ENCODE measurements around the gene TTLL11. TPM values are rescaled to one million over a fixed set of nuclear protein-coding genes. Genes with fewer than 3 reads are reported as not detected.

TTLL11 gene
- total RNA-seq, 6 experiments from 2014 or later, result 6.9 to 10.2 (median 8.3) TPM

DNA sequence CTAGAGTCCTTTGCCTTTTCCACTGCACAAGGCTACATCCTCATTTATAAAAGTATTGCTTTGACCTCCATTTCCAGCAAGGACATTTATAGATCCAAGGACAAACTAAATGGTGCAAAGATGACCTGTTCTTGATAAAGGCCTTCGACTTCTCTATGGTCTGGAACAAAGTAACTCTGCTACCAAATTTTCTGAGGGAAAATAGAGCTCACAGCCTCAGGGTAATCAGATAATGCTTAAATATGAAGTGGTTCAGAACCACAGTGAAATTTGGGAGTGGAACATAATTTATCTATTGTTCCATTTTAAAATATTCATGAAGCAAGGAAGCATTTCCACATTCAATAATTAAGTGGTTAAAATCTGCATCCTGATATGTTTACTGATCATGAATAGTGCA, 137.5 kb downstream of the TTLL11 start:
- H3K27ac Mint-ChIP-seq, result no peak overlapping the region
- H3K9me3 Mint-ChIP-seq, result no peaks in the 10 kb centered on the region
- H3K4me3 Mint-ChIP-seq, result no peak overlapping the region
- H3K36me3 Mint-ChIP-seq (ENCODE audit: low read depth), result peaks cover 30% of the 10 kb centered on the region
- H3K4me1 Mint-ChIP-seq (ENCODE audit: low read depth), result peaks cover 74% of the 10 kb centered on the region
- peaks cover 1% of the 10 kb centered on the region for H3K27me3 Mint-ChIP-seq (ENCODE audit: insufficient read depth)
- TF ChIP-seq, protein P1, sequence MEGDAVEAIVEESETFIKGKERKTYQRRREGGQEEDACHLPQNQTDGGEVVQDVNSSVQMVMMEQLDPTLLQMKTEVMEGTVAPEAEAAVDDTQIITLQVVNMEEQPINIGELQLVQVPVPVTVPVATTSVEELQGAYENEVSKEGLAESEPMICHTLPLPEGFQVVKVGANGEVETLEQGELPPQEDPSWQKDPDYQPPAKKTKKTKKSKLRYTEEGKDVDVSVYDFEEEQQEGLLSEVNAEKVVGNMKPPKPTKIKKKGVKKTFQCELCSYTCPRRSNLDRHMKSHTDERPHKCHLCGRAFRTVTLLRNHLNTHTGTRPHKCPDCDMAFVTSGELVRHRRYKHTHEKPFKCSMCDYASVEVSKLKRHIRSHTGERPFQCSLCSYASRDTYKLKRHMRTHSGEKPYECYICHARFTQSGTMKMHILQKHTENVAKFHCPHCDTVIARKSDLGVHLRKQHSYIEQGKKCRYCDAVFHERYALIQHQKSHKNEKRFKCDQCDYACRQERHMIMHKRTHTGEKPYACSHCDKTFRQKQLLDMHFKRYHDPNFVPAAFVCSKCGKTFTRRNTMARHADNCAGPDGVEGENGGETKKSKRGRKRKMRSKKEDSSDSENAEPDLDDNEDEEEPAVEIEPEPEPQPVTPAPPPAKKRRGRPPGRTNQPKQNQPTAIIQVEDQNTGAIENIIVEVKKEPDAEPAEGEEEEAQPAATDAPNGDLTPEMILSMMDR (IDR thresholded peaks at IDR 0.05), result no peak
- DNase-seq, result no peak

DNA sequence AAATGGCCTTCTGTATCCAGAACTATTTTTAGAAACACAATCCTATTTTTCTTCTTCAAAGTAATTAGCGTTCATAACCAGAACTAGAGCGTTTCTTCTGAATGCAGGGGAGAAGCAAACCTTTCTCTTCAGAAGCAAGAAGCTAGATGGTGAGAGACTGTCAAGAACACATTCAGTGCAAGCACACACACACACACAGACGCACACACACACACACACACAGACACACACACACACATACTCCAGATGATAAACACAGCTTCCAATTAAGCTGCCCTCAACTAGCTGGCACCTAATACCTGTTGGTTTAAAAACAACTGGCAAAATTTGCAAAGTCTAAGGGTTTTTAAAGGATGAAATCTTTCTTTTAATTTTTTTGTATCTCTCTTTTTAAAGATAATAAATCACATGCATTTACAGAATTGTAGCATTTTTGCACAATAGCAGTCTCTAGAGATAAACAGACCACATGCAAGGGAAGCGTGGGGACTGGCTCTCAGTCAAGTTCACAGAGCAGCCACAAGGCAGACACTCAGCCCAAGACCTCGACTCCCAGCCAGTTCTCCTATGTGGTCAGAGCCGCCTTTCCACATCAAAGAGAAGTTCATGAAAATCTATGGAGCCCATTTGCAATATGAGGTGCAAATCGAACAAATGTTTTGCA, 138.5 kb downstream of the TTLL11 start:
- Mint-ChIP-seq H3K9me3 (no peaks in the 10 kb centered on the region), H3K4me1 (ENCODE audit: low read depth) (peaks cover 71% of the 10 kb centered on the region), H3K27me3 (ENCODE audit: insufficient read depth) (no peaks in the 10 kb centered on the region; the same call in 1 of the 2 replicates), H3K36me3 (ENCODE audit: low read depth) (peaks cover 36% of the 10 kb centered on the region), H3K4me3 (no peak overlapping the region), H3K27ac (no peak overlapping the region)
- TF ChIP-seq, protein P1 (IDR thresholded peaks at IDR 0.05), result no peak
- DNase-seq, result no peak

DNA sequence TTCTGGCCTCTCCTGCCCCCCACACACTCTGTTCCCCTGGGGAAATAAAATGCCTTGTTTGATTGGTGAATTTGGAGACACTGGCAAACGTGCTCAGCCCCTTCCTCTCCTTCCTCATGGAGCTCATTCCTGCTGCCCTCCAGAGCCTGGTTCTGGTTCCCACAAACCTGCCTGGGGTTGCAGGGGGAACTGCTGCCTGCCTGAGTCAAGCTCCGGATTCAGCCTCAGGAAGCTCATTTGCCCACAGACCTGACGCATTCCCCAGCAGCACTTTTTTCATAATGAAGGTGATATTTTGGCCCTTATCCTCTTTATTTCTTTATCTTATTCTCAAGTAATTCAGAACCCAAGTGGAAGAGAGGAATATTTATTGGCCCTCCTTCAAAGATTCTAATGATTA, 140.5 kb downstream of the TTLL11 start:
- Mint-ChIP-seq H3K27ac (no peak overlapping the region), H3K9me3 (no peaks in the 10 kb centered on the region), H3K4me3 (no peak overlapping the region), H3K4me1 (ENCODE audit: low read depth) (peaks cover 60% of the 10 kb centered on the region), H3K27me3 (ENCODE audit: insufficient read depth) (no peaks in the 10 kb centered on the region; the same call in 1 of the 2 replicates), H3K36me3 (ENCODE audit: low read depth) (peaks cover 24% of the 10 kb centered on the region)
- DNase-seq, result no peak
- TF ChIP-seq, protein P1 (IDR thresholded peaks at IDR 0.05), result no peak

DNA sequence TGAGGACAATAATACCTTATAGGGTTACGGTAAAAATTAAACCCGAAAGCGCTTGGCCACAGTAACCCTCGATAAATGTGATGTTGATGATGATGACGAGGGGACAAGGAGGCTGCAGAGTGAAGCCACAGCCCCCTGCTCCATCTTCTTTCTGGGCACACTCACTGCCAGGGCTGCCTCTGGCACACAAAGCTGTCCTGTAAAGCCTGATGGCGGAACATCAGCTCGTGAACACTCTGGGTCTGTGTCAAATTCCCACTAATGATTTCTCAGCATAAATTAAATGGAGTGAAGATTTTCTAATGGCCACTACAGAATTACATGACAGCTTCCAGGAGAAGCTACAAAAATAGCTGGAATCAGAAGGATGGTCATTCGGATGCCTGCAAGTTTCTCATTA, 142.2 kb downstream of the TTLL11 start:
- TF ChIP-seq, protein P1 (IDR thresholded peaks at IDR 0.05), result no peak
- Mint-ChIP-seq H3K36me3 (ENCODE audit: low read depth) (peaks cover 22% of the 10 kb centered on the region), H3K4me3 (no peak overlapping the region), H3K4me1 (ENCODE audit: low read depth) (peaks cover 63% of the 10 kb centered on the region), H3K27me3 (ENCODE audit: insufficient read depth) (no peaks in the 10 kb centered on the region), H3K27ac (no peak overlapping the region), H3K9me3 (no peaks in the 10 kb centered on the region)
- DNase-seq, result no peak

DNA sequence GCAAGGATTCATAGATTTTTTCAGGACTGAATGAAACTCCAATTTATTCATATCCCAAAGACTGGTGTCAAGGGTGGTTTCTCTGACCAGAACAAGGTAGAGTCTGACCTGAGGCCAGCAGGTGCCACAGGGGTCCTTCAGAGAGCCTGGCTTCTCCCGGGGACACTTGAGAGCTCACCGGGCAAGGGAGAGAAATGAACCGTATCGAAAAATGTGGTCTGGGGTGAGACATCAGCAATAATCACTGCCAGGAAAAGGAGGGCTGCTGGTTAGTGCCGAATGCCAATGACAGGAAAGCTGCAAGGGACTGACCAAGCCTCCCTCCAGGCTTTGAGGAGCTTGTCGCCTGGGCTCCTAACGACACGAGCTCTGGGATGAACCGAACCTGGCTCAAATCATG, 142.7 kb downstream of the TTLL11 start:
- TF ChIP-seq, protein P1 (IDR thresholded peaks at IDR 0.05), result no peak

More for the DNA sequence above, 142.7 kb downstream of the TTLL11 start:
- Mint-ChIP-seq H3K4me3 (no peak overlapping the region), H3K36me3 (ENCODE audit: low read depth) (peaks cover 22% of the 10 kb centered on the region), H3K9me3 (no peaks in the 10 kb centered on the region), H3K4me1 (ENCODE audit: low read depth) (peaks cover 63% of the 10 kb centered on the region), H3K27ac (no peak overlapping the region), H3K27me3 (ENCODE audit: insufficient read depth) (no peaks in the 10 kb centered on the region; the same call in 1 of the 2 replicates)
- DNase-seq, result no peak
